Islet of Langerhans (tissue), 1 donor: ENCODE data around the gene SAYSD1.

Source experiments
- FAIRE-seq: peaks from one replicate; lab custom pipeline; 2011; peaks lifted over from hg19 to GRCh38; lab: Jason Lieb, UNC

Gene SAYSD1

GRCh38 chr6:39108041-39108839 lies 6.7 kb downstream of the SAYSD1 start:
- FAIRE-seq: no peak

- no peak for FAIRE-seq
These were observed 7.3 kb downstream of the SAYSD1 start for GRCh38 chr6:39107641-39108040.

GRCh38 chr6:39107034-39107433 lies 8.0 kb downstream of the SAYSD1 start:
- no peak for FAIRE-seq

- FAIRE-seq: no peak
These were observed 10.5 kb downstream of the SAYSD1 start for GRCh38 chr6:39104528-39104927.

- no peak for FAIRE-seq
These were observed 12.2 kb downstream of the SAYSD1 start for GRCh38 chr6:39102821-39103136.

GRCh38 chr6:39102071-39102820 lies 12.7 kb downstream of the SAYSD1 start:
- no peak for FAIRE-seq

- FAIRE-seq: no peak
These were observed 14.6 kb downstream of the SAYSD1 start for GRCh38 chr6:39100358-39100757.

GRCh38 chr6:39095578-39095977 lies 19.4 kb downstream of the SAYSD1 start:
- no peak for FAIRE-seq

GRCh38 chr6:39093149-39093708 lies 21.8 kb downstream of the SAYSD1 start:
- FAIRE-seq: no peak

- no peak for FAIRE-seq
These were observed 22.9 kb downstream of the SAYSD1 start for GRCh38 chr6:39092124-39092523.

- no peak for FAIRE-seq
These were observed 23.8 kb downstream of the SAYSD1 start for GRCh38 chr6:39091220-39091619.

- FAIRE-seq: no peak
These were observed 24.9 kb downstream of the SAYSD1 start for GRCh38 chr6:39090036-39090435.

GRCh38 chr6:39088331-39088730 lies 26.7 kb downstream of the SAYSD1 start:
- FAIRE-seq: no peak

- FAIRE-seq: no peak
These were observed 27.8 kb downstream of the SAYSD1 start for GRCh38 chr6:39087197-39087596.

GRCh38 chr6:39086711-39087110 lies 28.3 kb downstream of the SAYSD1 start:
- FAIRE-seq: no peak

GRCh38 chr6:39086294-39086693 lies 28.7 kb downstream of the SAYSD1 start:
- FAIRE-seq: no peak

- no peak for FAIRE-seq
These were observed 29.7 kb downstream of the SAYSD1 start for GRCh38 chr6:39085129-39085797.

GRCh38 chr6:39084506-39084905 lies 30.5 kb downstream of the SAYSD1 start:
- FAIRE-seq: no peak

- FAIRE-seq: no peak
These were observed 31.8 kb downstream of the SAYSD1 start for GRCh38 chr6:39083231-39083634.

GRCh38 chr6:39082310-39082709 lies 32.7 kb downstream of the SAYSD1 start:
- no peak for FAIRE-seq

- FAIRE-seq: no peak
These were observed 34.6 kb downstream of the SAYSD1 start for GRCh38 chr6:39080246-39080875.
